Liver (tissue), 9 donors: ENCODE results near the gene RPH3AL. TPM values are rescaled to one million over a fixed set of nuclear protein-coding genes. Genes with fewer than 3 reads are reported as not detected.
"Not testable (repeated sequence)": the region's sequence is repeated elsewhere in the genome, so short reads cannot be mapped to it uniquely, and the experiment has no call there.

Source experiments
- DNase-seq: peaks from one replicate; pipeline ENCODE4 v3.0.0-alpha.2; 2017; ENCODE audit warnings: low spot score
- H3K27ac ChIP-seq, 2 donors: one replicate each; pipeline ENCODE4 v1.7.0; 2013; ENCODE audit warnings: inconsistent platforms in 2 of 2, low read length in 2 of 2, control low read depth in 1 of 2, low read depth in 1 of 2, mild to moderate bottlenecking in 1 of 2
- H3K27me3 ChIP-seq, 4 donors: one replicate each; pipeline versions ENCODE4 v1.6.1 to v1.7.0; 2013; ENCODE audit warnings: low read length in 3 of 4, inconsistent platforms in 1 of 4, mild to moderate bottlenecking in 1 of 4, moderate library complexity in 1 of 4; ENCODE audit not compliant: control insufficient read depth in 4 of 4, insufficient read depth in 4 of 4
- H3K36me3 ChIP-seq, 4 donors: one replicate each; pipeline versions ENCODE4 v1.6.1 to v1.7.0; 2013; ENCODE audit warnings: low read length in 3 of 4, mild to moderate bottlenecking in 3 of 4, low read depth in 1 of 4, moderate library complexity in 1 of 4; ENCODE audit not compliant: control insufficient read depth in 4 of 4, insufficient read depth in 3 of 4
- H3K4me1 ChIP-seq, 4 donors: one replicate each; pipeline versions ENCODE4 v1.6.1 to v1.7.0; 2013; ENCODE audit warnings: low read length in 3 of 4, mild to moderate bottlenecking in 3 of 4, moderate library complexity in 1 of 4; ENCODE audit not compliant: control insufficient read depth in 4 of 4, insufficient read depth in 4 of 4
- H3K4me3 ChIP-seq, 3 donors: one replicate each; pipeline versions ENCODE4 v1.6.1 to v1.7.0; 2013; ENCODE audit warnings: low read length in 3 of 3, control low read depth in 1 of 3, low read depth in 1 of 3, mild to moderate bottlenecking in 1 of 3
- H3K9ac ChIP-seq, 2 donors: one replicate each; pipeline ENCODE4 v1.7.0; 2013; ENCODE audit warnings: low read length in 2 of 2, mild to moderate bottlenecking in 2 of 2, moderate library complexity in 2 of 2, control low read depth in 1 of 2, low read depth in 1 of 2
- H3K9me3 ChIP-seq, 4 donors: one replicate each; pipeline versions ENCODE4 v1.6.1 to v1.7.0; 2013; ENCODE audit warnings: low read length in 3 of 4; ENCODE audit not compliant: control insufficient read depth in 4 of 4
- ATF3 ChIP-seq: IDR thresholded peaks from 2 replicates; pipeline ENCODE4 v1.6.1; 2016; ENCODE audit warnings: antibody characterized with exemption
- CTCF ChIP-seq: fragments of 150-350 bp; IDR thresholded peaks from 2 replicates; pipeline ENCODE4 v1.5.1; 2017; ENCODE audit warnings: improper control_type of control experiment, low read depth, low read length; ENCODE audit not compliant: missing input control
- EGR1 ChIP-seq, 2 donors: IDR thresholded peaks; 2 replicates each; pipeline ENCODE4 v1.6.1; 2016 to 2018; ENCODE audit warnings: antibody characterized with exemption in 2 of 2, low read depth in 2 of 2
- FOXA1 ChIP-seq: IDR thresholded peaks from 2 replicates; pipeline ENCODE4 v1.6.1; 2016; ENCODE audit warnings: antibody characterized with exemption
- FOXA2 ChIP-seq: IDR thresholded peaks from 2 replicates; pipeline ENCODE4 v1.6.1; 2016; ENCODE audit warnings: antibody characterized with exemption
- GABPA ChIP-seq, 2 donors: IDR thresholded peaks in 1 of 2; conservative IDR thresholded peaks in 1 of 2; 2 replicates each; pipeline ENCODE4 v1.6.1; 2016; ENCODE audit warnings: antibody characterized with exemption in 2 of 2, mild to moderate bottlenecking in 1 of 2, moderate library complexity in 1 of 2
- HNF4A ChIP-seq, 2 donors: conservative IDR thresholded peaks; 2 replicates each; pipeline ENCODE4 v1.6.1; 2016; ENCODE audit warnings: antibody characterized with exemption in 2 of 2, mild to moderate bottlenecking in 2 of 2
- HNF4G ChIP-seq: IDR thresholded peaks from 2 replicates; pipeline ENCODE4 v1.6.1; 2016; ENCODE audit warnings: antibody characterized with exemption
- NR2F2 ChIP-seq: IDR thresholded peaks from 2 replicates; pipeline ENCODE4 v1.6.1; 2016; ENCODE audit warnings: antibody characterized with exemption
- RAD21 ChIP-seq, 2 donors: IDR thresholded peaks; 2 replicates each; pipeline ENCODE4 v1.6.1; 2016; ENCODE audit warnings: antibody characterized with exemption in 2 of 2, mild to moderate bottlenecking in 2 of 2
- REST ChIP-seq: IDR thresholded peaks from 2 replicates; pipeline ENCODE4 v1.6.1; 2016; ENCODE audit warnings: antibody characterized with exemption, mild to moderate bottlenecking
- RXRA ChIP-seq, 2 donors: IDR thresholded peaks; 2 replicates each; pipeline ENCODE4 v1.6.1; 2017 to 2018; ENCODE audit warnings: antibody characterized with exemption in 2 of 2, mild to moderate bottlenecking in 1 of 2
- SP1 ChIP-seq: IDR thresholded peaks from 2 replicates; pipeline ENCODE4 v1.6.1; 2018; ENCODE audit warnings: antibody characterized with exemption, mild to moderate bottlenecking
- TAF1 ChIP-seq: conservative IDR thresholded peaks from 2 replicates; pipeline ENCODE4 v1.6.1; 2016; ENCODE audit warnings: antibody characterized with exemption, mild to moderate bottlenecking
- WGBS: extraction: QIAGEN DNeasy Blood & Tissue Kit; methylation state at CpG from one replicate; pipeline ENCODE4 v1.1.7; 2013; 5-methylcytosine and 5-hydroxymethylcytosine counted together
- polyA plus RNA-seq, 2 donors: library from polyadenylated mRNA; stranded (reverse) in 1 of 2; unstranded in 1 of 2; fragments of 200-250 nt in 1 of 2; fragments of >200 nt in 1 of 2; fragmentation: Nextera tagmentation in 1 of 2; extraction: Ambion mirVana in 1 of 2; gene quantifications; one replicate each; pipeline versions ENCODE4 v1.2.1 to v1.2.3, GENCODE V29; 2013 to 2015
- total RNA-seq, 2 donors: library from RNA; depleted of rRNA; stranded (reverse); fragments of >200 nt; gene quantifications; one replicate each; pipeline ENCODE4 v1.2.3, GENCODE V29; 2014
- TF ChIP-seq, protein P1 (sequence below): IDR thresholded peaks from 2 replicates; pipeline ENCODE4 v1.6.1; 2016; ENCODE audit warnings: antibody characterized with exemption
- donor health status: healthy.
- donor health status: healthy.
- donor health status: healthy.
- donor health status: healthy.
- donor health status: healthy.

Gene RPH3AL
- total and polyA plus RNA-seq, 4 donors, result 8.5 to 52.5 (median 13.9) TPM

- TF ChIP-seq FOXA2 (peak; percentile 28), RAD21 (IDR thresholded peaks at IDR 0.05) (peak in 1 of 2 donors; percentile 16), NR2F2 (peak; percentile 99), SP1 (peak; percentile 89), RXRA (IDR thresholded peaks at IDR 0.05) (peak; percentile 93 to 97), HNF4A (conservative IDR thresholded peaks at IDR 0.05) (peak; percentile 81 to 87)
- 36% methylated on average over 1 of the region's 1 CpG for WGBS
- not testable (repeated sequence) for H3K9ac ChIP-seq, H3K27ac ChIP-seq, H3K4me1 ChIP-seq, DNase-seq, H3K9me3 ChIP-seq, H3K4me3 ChIP-seq, H3K27me3 ChIP-seq
- H3K36me3 ChIP-seq, result peaks cover 0 to 13% (median 7%) of the 10 kb centered on the region in 4 donors
Observed at GRCh38 chr17:314614-314944, 38.0 kb downstream of the RPH3AL start.

- peaks cover 0 to 8% (median 7%) of the 10 kb centered on the region in 4 donors for H3K36me3 ChIP-seq
- WGBS, result 88% methylated on average over 9 of the region's 9 CpGs
- TF ChIP-seq, protein P1, sequence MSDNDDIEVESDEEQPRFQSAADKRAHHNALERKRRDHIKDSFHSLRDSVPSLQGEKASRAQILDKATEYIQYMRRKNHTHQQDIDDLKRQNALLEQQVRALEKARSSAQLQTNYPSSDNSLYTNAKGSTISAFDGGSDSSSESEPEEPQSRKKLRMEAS, result no peak
- no peak for TF ChIP-seq REST
- TF ChIP-seq RAD21 (IDR thresholded peaks at IDR 0.05), result no peak
- TF ChIP-seq SP1, result no peak
- TF ChIP-seq HNF4G, result no peak
- no peak for TF ChIP-seq RXRA (IDR thresholded peaks at IDR 0.05)
- TF ChIP-seq EGR1 (IDR thresholded peaks at IDR 0.05; ENCODE audit: low read depth in 2 of 2), result no peak
- H3K4me1 ChIP-seq, result no peaks in the 10 kb centered on the region
- no peak for DNase-seq
- H3K4me3 ChIP-seq, result no peak overlapping the region
- H3K27me3 ChIP-seq, result no peaks in the 10 kb centered on the region
- no peak overlapping the region for H3K27ac ChIP-seq
- H3K9ac ChIP-seq, result no peak overlapping the region
- H3K9me3 ChIP-seq, result no peaks in the 10 kb centered on the region
Observed at GRCh38 chr17:313911-314613, 38.5 kb downstream of the RPH3AL start.

DNA sequence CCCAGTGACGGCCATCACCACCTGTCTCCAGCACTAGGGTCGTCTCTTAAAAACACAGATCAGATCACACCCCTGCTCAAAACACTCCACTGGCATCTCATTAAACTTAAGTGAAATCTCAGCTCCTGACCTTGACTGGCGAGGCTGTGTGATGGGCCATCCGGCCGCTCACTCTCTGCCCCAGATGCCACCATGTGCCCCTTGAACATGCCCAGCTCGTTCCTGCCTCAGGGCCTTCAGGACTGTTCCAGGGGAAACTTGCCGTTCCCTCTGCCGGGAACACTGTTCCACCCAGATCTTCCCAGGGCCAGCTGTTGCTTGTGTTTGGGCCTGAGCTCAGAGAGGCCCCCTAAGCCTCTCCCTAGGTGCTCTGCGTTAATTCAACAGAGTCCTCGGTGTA, 39.4 kb downstream of the RPH3AL start:
- H3K36me3 ChIP-seq, result peaks cover 0 to 5% (median 2%) of the 10 kb centered on the region in 4 donors
- H3K9me3 ChIP-seq, result no peaks in the 10 kb centered on the region
- no peaks in the 10 kb centered on the region for H3K27me3 ChIP-seq
- no peak overlapping the region for H3K27ac ChIP-seq
- no peaks in the 10 kb centered on the region for H3K4me1 ChIP-seq
- H3K4me3 ChIP-seq, result no peak overlapping the region
- no peak for DNase-seq
- no peak overlapping the region for H3K9ac ChIP-seq
- no peak for TF ChIP-seq HNF4G
- TF ChIP-seq, protein P1, result no peak
- no peak for TF ChIP-seq GABPA (IDR thresholded peaks at IDR 0.05 in 1 of 2, conservative IDR thresholded peaks at IDR 0.05 in 1 of 2)
- no peak for TF ChIP-seq RAD21 (IDR thresholded peaks at IDR 0.05)
- no peak for TF ChIP-seq SP1
- TF ChIP-seq FOXA2, result no peak
- TF ChIP-seq FOXA1, result no peak
- TF ChIP-seq RXRA (IDR thresholded peaks at IDR 0.05), result no peak
- TF ChIP-seq CTCF, result no peak
- no peak for TF ChIP-seq NR2F2
- TF ChIP-seq TAF1, result no peak
- no peak for TF ChIP-seq ATF3
- no peak for TF ChIP-seq REST
- WGBS, result 93% methylated on average over 10 of the region's 10 CpGs
